GM19023 (cell line): ENCODE data around the gene LGR6.
"Not testable (repeated sequence)": the region's sequence is repeated elsewhere in the genome, so short reads cannot be mapped to it uniquely, and the experiment has no call there.

Experiments used
- ATAC-seq: cut with Tn5 transposase; IDR thresholded peaks from one replicate; pipeline ENCODE4 v1.9.1; 2021; ENCODE audit warnings: mild to moderate bottlenecking, moderate library complexity; ENCODE audit not compliant: unreplicated experiment

LGR6 gene

DNA sequence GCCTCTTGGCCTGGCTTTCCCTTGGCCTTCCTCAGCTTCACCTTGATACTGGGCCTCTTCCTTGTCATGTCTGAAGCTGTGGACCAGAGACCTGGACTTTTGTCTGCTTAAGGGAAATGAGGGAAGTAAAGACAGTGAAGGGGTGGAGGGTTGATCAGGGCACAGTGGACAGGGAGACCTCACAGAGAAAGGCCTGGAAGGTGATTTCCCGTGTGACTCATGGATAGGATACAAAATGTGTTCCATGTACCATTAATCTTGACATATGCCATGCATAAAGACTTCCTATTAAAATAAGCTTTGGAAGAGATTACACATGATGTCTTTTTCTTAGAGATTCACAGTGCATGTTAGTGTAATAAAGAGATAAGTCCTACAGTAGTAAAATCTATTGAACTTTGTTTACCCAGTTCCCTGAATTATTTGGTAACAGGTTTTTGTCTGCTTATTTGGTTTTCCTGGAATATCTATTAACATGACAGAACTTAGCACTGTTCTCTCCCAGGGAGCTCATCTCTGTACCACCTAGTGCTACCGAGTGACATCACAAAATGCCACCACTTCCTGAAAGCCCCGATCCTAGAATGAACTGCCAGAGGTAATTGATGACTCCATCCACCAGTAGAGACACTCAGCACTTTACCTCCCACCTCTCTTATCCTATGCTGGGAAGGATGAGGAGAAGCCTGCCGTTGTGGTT lies 125.9 kb downstream of the LGR6 start:
- ATAC-seq: no peak

DNA sequence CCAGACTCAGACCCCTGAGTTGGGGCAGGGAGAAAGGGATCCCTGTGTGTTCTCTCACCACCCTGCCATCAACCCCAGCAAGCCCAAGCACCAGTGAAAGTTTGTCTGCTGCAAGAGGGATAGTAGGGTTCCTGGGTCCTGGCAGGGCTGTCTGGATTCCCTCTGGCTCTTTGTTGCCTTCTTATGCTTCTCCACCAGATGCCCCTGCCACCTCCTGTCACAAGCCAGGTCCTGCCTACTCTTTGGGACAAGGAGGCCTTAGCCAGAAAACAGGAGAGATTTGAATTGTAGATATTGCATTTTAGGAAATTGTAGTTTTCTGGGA lies 126.4 kb downstream of the LGR6 start:
- ATAC-seq: no peak

DNA sequence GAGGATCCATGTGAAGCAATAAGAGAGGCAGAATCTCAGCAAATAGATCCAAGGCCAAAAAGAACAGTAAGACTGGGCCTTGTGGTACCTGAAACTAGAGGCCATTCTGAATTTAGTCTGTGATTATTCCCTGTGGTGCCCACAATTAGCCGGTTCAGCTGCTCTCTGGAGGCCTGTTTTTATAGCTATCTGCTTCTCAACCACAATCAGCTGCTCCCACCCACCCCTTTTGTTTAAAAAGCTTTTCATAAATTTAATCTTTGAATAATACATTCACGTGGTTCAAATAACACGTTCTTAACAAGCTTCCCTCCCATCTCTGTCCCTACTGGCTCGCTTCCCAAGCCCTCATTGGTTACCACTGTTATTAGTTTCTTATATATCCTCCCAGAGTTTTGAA lies 130.1 kb downstream of the LGR6 start:
- ATAC-seq: no peak

DNA sequence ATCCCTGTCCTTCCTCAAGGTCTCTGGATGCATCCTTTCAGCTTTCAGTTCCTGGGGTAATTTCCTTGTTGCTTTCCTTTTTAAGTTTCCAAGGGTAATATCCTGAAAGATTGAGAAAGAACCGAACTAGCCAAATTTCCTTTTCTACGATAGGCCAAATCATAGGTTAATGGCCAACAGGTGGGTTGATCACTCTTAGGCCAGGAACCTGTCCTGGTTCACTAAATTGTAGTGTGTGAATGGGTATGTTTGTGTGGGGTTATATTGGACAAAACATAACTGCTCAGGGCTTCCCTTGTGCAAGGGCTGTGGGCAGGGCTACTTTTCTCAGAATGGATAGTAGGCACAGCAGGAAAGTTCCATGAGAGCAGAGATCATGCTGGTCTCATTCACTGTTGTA lies 131.0 kb downstream of the LGR6 start:
- no peak for ATAC-seq

DNA sequence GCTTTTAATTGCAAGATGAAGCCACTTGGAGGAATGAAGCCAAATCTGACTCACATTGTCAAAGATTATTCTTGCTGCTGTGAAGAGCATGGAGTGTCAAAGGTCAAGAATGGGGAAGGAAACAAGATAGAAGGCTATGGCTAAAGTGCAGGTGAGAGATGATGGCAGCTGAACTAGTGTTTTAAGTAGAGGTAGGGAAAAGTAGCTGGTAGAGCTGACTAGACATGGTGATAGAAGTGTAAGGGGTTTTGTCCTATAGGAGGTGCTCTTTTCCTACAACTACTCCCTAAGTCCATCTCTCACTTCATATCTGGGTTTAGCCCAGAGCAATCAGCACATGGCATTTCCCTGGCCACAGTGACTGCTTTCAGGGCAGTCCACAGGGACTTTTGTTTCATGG lies 136.3 kb downstream of the LGR6 start:
- no peak for ATAC-seq

DNA sequence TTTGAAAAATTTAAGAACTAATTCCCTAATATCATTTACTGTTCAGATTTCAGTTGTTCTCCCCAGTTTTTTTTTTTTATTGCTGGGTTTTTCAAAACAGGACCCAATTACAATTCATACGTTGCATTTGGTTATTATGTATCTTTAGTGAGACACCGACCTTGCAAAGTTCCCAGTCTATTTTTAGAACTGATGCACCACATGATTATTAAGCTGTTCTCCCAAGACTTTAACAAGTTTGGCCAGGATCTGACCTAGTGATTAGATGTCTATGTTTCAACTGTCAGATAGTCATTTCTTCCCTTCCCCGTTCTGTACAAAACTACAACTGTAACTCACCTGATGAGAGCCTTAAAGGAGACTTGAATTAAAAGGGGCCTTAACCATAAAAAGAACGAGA lies 140.3 kb downstream of the LGR6 start:
- no peak for ATAC-seq

DNA sequence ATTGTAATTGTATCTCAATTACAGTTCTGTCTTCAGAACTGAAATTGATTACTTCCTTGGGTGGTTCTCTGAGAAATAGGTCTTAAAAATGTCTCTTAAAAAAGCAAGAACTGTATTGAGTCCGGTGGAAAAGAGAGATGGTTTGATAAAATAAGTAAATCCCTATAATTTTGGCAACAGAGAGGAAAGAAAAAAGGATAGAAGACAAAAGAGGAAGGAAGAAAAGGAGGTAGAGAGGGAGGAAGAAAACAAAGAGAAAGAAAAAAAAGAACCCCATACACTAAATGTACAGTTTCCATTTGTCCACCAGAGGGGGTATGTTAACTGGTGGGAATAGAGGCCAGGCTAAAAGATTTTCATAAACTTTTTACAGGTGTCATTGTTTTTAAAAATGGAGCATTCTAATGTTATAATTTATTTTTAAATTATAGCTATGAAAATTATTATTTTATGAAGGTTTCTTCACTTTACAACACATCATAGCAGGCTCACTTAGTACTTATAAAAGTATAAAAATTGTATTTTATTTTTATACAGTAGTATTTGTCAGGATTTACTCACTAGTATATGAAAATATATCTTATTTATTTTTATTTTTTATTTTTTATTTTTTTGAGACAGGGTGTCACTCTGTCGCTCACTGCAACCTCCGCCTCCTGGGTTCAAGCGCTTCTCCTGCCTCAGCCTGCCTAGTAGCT lies 150.2 kb downstream of the LGR6 start:
- ATAC-seq: no peak

DNA sequence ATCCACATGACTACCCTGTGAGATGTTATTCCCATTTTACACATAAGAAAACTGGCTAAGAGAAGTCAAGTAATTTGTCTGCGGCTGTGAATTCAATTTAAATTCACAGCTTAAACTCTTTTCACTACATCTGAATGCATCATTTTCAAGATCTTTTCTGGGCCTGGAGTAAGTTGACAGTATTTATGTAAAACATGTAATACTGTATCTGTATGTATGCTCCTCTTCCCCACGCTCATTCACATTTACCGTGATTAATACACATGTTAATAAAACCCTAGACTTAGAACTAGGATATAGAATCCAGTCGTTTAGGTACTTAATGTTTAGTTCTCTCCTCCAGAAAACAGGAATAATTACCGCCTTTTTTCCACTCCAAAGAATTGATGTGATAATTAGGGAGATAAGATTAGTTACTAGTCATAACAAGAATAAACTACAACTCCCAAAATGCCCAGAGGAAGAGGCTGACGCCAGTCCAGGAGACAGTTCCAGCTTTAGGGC lies 154.5 kb downstream of the LGR6 start:
- ATAC-seq: no peak

DNA sequence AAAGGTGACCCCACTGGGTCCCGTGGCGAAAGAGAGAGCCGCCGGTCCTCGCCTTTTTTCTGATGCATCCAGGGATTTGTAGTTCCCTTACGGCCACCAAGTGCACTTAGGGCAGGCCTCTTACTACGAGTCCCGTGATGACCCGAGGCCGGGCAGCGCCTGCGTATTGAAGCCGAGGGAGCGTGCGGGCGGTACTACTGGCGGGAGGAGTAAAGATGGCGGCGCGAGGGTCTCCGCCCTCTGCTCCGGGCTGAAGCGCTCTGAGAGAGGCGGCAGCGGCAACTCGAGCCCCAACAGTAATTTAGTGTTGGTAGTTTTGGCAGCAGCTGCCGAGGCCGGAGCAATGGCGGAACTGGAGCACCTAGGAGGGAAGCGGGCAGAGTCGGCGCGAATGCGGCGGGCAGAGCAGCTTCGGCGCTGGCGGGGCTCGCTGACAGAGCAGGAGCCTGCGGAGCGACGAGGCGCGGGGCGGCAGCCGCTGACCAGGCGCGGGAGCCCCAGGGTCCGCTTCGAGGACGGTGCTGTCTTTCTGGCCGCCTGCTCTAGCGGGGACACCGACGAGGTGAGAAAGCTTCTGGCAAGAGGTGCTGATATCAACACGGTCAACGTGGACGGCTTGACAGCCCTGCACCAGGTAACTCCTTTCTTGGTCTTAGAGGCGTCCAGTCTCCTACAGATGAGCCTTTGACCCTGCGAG lies 155.1 kb downstream of the LGR6 start, which contains the start of gene PPP1R12B:
PPP1R12B (plus strand) TSS at position 191 of the 697 bp plus-strand sequence; CDS start at position 344, 153 bp downstream.
- peak; percentile 99 for ATAC-seq

DNA sequence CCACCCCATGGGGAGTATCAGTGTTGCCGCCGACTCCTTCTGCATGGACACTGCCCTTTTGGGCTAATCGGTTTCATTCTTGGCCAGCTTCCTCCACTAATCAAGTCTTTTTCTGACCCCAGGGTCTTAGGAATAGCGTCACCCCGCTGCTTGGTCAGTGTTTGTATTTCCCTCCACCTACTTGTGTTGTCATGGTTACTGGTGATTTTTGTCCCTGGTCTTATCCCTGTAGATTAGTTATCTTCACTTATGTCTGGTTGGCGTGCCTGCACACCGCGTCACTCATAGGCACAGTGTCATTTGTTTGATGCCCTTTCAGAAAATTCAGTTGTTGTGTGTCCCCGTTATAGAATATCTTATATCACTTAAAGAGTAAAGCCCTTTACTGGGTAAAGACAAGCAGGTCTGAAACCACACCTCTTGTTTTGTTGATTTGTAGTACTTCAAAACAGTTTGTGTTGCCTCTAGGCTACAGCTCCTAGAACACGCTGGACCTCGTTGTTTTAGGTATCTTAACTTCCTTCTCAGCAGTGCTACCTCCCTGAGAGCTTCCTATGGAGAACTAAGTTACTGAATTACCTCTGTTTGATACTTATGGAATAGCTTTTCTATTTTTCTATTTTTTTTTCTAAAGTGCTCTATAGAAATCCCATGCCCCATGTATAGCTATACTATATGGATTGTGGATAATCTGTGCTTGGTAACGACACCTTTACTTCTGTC lies 155.8 kb downstream of the LGR6 start:
- ATAC-seq: peak; percentile 2

DNA sequence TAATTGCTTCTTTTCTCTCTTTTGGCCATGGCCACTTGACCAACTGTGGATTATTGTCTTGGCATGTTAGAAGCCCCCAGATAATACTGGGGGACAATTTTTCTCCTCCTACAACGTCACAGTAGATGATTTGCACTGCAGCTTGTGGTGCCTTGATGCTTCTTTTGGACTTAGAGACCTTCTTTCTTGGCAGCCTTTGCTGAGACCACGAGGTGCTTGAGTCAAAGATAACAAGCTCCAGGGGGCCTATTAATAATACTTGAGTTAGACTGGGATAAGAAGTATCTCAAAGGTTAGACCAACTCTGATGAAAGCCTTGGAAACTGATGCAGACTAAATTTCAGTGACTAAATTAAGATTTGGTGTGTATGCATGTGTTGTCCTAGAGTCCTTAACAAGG lies 158.1 kb downstream of the LGR6 start:
- no peak for ATAC-seq

DNA sequence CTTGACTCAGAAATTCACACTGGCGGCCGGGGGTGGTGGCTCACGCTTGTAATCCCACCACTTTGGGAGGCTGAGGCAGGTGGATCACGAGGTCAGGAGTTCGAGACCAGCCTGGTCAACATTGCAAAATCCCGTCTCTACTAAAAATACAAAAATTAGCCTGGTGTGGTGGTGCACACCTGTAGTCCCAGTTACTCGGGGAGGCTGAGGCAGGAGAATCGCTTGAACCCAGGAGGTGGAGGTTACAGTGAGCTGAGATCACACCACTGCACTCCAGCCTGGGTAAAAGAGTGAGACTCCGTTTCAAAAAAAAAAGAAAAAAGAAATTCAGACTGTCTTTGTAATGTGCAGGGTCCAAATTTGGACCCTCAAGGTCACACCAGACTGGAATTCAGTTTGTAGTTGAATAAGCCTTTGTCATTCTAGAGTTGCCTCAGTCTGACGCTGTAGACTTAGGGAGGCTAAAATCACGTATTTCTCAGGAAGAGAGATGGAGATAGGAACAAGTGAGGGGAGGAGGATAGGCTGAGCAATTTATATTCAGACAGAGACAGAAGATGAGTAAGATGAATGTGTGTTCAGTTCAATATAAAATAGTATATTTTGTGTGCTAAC lies 159.1 kb downstream of the LGR6 start:
- ATAC-seq: not testable (repeated sequence)

DNA sequence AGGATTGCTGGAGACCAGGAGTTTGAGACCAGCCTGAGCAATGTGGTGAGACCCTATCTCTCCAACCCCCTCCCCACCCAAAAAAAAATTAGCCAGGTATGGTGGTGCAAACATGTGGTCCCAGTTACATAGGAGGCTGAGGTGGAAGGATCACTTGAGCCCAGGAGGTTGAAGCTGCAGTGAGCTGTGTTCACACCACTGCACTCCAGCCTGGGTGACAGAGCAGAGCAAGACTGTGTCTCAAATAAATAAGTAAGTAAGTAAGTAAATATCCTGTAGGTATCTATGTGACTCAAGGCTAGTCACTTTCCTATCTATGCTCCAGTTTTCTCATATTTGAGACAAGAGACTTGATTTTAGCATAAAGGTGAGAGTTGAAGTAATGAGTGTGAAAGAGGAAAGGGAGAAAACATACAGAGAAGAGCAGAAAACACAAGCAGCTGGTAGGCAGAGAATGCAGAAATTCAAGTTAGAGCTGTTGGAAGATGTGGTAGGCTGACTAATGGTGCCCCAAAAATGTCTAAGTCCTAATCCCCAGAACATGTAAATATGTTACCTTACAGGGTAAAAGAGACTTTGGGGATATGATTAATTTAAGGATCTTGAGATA lies 162.4 kb downstream of the LGR6 start:
- ATAC-seq: no peak

DNA sequence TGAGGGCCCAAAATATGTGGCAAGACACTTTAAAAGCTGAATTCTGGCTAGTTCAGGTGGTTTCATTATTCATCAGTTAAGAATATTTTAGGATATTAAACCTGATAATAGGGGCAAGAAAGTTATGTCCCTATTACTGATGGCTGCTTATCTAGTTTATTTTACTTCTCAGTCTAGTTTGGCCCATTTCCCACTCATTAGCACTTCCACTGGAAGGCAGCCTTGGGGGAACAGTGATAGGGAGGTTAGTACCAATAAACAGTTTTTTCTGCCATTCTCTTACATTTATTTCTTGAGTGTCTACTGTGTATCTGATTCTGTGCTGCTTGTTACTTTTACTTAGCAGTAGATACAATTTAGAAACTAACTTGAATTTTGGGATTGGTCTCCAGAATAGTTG lies 163.9 kb downstream of the LGR6 start:
- ATAC-seq: no peak

DNA sequence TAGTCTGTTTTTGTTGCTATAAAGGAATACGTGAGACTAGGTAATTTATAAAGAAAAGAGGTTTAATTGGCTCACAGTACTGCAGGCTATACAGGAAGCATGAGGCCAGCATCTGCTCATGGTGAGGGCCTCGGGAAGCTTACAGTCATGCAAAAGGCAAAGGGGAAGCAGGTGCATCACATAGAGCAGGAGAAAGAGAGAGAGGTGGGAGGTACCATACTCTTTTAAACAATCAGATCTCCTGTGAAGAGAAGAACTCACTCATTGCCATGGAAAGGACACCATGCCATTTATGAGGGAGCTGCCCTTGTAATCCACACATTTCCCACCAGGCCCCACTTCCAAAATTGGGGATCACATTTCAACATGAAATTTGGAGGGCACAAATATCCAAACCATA lies 167.6 kb downstream of the LGR6 start:
- no peak for ATAC-seq

DNA sequence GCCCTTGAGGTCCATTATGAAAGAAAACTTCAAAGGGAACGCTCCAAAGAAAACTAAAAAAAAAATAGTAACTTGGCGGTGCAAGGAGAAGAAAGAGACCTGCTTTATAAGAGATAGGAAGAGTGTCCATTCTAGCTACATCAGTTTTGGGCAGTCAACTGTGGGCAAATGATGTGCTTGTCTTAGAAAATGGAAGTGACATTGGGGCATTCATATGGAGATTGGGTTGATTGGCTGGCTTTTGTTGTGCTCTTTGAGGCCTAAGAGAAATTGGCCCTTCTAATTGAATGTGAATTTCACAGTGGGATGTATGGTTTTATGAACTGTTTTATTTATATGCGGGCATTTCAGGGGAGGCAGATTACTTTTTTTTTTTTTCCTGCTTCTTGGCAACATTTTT lies 168.1 kb downstream of the LGR6 start:
- no peak for ATAC-seq

DNA sequence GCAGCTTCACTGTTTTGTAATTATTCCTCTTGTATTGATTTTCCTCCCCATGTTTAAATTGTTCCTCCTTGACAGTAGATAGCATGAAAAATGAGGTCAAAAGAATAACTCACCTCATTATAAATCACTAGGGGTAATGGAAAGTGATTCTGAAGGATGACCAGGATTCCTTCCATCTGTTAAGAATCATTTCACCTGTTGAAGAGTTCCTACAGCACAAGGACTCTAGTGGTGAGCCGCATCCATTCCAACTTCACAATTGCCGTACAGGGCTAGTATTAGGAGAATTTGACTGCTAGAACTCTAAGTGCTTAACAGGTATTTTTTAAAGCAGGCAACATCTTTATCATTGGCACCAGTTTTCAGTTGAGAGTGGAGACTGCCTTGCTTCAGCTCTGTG lies 168.6 kb downstream of the LGR6 start:
- ATAC-seq: no peak

DNA sequence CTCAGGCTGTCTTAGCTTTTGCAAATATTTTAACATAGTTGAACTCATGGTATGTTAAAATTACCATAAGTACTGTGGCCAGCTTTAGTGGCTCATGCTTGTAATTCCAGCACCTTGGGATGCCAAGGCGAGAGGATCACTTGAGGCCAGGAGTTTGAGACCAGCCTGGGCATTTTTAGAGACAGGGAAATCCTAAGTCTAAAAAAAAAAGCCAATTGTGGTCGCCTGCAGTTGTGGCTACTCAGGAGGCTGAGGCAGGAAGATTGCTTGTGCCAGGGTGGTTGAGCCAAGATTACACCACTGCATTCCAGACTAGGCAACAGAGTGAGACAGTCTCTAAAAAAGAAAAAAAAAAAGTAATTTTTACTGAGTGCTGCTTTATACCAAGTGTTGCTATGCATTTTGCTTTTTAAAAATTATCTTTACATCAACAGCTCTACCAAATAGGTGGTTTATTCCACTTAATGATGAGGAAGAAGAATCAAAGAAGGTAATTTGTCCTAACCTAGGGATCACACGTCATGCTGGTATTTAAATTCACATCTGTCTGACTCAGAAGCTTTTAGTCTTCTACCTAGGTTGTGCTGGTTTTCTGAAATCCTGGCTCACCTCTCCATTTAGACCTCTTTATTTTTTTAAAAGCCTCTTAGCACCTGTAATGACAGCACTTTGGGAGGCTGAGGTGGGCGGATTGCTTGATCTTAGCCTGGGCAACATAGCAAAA lies 171.7 kb downstream of the LGR6 start:
- ATAC-seq: no peak

DNA sequence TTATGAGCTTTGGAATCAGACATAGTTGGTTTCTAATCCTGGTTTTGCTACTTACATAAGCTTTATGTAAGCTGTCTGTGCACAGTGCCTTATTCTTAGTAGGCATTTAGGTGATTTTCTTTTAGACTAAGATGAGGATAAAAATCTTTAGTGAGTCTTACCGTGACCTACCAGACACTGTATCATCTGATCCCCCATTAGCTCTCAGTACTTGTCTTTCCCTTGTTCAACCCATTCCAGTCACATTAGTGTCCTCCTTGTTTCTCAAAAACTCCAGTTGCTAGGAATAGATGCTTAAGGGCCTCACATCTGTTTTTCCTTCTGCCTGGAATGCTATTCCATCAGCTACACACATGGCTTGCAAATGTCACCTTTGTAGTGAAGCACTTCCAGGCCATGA lies 173.7 kb downstream of the LGR6 start:
- ATAC-seq: no peak
